ENCODE data around the gene IZUMO2. TPM values are rescaled to one million over a fixed set of nuclear protein-coding genes. Genes with fewer than 3 reads are reported as not detected.
"Not testable (repeated sequence)": the region's sequence is repeated elsewhere in the genome, so short reads cannot be mapped to it uniquely, and the experiment has no call there.

The IZUMO2 gene
- total RNA-seq, 1 donor from 2014 or later, result not detected

DNA sequence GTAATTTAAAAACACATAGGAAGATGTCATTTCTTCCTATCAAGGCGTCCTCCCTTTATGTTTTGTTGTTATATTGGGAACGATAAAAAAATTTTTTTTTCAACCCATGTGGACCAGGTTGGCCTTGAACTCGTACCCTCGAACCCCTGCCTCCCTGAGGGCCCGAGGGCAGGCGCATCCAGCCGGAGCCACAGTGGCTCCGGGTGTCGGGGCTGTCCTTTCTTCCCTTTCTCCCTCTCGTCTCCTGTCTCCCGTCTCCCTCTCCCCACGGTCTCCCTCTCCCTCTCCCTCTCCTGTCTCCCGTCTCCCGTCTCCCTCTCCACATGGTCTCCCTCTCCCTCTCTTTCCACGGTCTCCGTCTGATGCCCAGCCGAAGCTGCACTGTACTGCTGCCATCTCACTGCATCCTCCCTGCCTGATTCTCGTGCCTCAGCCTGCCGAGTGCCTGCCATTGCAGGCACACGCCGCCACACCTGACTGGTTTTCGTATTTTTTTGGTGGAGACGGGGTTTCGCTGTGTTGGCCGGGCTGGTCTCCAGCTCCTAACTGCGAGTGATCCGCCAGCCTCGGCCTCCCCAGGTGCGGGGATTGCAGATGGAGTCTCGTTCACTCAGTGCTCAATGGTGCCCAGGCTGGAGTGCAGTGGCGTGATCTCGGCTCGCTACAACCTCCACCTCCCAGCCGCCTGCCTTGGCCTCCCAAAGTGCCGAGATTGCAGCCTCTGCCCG lies 22.8 kb downstream of the IZUMO2 start:
- not testable (repeated sequence) for H3K4me1 Mint-ChIP-seq; H3K27me3 Mint-ChIP-seq (ENCODE audit: low read depth); H3K36me3 Mint-ChIP-seq (ENCODE audit: low read depth); H3K9me3 Mint-ChIP-seq; H3K4me3 Mint-ChIP-seq; H3K27ac Mint-ChIP-seq (ENCODE audit: unreplicated experiment); DNase-seq (ENCODE audit: low read depth, low spot score)
- TF ChIP-seq, protein P1, sequence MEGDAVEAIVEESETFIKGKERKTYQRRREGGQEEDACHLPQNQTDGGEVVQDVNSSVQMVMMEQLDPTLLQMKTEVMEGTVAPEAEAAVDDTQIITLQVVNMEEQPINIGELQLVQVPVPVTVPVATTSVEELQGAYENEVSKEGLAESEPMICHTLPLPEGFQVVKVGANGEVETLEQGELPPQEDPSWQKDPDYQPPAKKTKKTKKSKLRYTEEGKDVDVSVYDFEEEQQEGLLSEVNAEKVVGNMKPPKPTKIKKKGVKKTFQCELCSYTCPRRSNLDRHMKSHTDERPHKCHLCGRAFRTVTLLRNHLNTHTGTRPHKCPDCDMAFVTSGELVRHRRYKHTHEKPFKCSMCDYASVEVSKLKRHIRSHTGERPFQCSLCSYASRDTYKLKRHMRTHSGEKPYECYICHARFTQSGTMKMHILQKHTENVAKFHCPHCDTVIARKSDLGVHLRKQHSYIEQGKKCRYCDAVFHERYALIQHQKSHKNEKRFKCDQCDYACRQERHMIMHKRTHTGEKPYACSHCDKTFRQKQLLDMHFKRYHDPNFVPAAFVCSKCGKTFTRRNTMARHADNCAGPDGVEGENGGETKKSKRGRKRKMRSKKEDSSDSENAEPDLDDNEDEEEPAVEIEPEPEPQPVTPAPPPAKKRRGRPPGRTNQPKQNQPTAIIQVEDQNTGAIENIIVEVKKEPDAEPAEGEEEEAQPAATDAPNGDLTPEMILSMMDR (conservative IDR thresholded peaks at IDR 0.05), result peak; percentile 16

DNA sequence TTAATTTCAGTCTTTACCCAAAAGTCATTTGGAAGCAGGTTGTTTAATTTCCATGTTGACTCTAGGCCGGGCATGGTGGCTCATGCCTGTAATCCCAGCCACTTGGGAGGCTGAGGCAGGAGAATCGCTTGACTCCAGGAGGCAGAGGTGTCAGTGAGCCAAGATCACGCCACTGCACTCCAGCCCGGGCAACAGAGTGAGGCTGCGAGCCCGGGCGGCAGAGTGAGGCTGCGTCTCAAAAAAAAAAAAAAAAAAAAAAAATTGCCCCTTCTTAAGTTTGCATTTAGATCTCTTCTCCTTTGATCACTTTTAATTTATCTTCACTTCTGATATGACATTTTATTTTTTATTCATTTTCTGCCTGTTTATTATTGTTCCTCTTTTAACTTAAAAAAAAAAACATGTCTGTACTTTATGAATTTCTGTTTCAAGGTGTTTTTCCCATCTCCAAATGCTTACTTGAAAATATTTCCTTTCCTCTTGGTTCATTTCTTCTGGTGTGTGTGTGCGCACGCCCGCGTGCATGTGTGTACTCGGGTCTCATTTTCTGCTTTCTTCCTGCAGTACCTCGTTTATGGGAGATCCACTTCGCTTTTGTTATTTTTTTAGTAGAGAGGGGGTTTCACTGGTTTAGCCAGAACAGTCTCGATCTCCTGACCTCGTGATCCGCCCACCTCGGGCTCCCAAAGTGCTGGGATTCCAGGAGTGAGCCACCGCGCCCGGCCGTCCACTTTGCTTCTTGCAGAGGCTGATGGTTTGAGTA lies 26.3 kb downstream of the IZUMO2 start:
- H3K9me3 Mint-ChIP-seq; H3K27me3 Mint-ChIP-seq (ENCODE audit: low read depth); H3K4me3 Mint-ChIP-seq; H3K4me1 Mint-ChIP-seq; H3K36me3 Mint-ChIP-seq (ENCODE audit: low read depth); H3K27ac Mint-ChIP-seq (ENCODE audit: unreplicated experiment): not testable (repeated sequence)
- DNase-seq (ENCODE audit: low read depth, low spot score), result peak; percentile 16

DNA sequence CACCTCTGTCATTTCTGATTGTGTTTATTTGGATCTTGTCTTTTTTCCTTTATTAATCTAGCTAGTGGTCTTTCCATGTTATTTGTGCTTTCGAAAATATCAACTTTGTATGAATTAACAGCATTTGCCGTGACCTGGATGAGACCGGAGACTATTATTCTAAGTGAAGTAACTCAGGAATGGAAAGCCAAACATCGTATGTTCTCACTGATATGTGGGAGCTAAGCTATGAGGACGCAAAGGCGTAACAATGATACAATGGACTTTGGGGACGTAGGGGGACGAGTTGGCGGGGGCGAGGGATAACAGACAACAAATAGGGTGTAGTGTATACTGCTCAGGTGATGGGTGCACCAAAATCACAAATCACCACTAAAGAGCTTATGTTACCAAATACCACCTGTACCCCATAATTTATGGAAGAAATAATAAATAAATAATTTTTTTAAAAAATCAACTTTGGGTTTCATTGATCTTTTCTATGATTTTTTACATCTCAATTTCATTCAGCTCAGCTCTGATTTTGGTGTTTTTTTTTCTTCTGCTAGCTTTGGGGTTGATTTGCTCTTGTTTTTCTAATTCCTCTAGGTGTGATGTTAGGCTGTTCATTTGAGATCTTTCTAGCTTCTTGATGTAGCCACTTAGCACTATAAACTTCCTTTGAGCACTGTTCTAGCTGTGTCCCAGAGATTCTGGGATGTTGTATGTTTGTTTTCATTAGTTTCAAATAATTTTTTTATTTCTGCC lies 27.1 kb downstream of the IZUMO2 start:
- not testable (repeated sequence) for H3K27me3 Mint-ChIP-seq (ENCODE audit: low read depth); H3K27ac Mint-ChIP-seq (ENCODE audit: unreplicated experiment); H3K4me1 Mint-ChIP-seq; H3K4me3 Mint-ChIP-seq; H3K9me3 Mint-ChIP-seq; H3K36me3 Mint-ChIP-seq (ENCODE audit: low read depth)
- peak; percentile 18 for DNase-seq (ENCODE audit: low read depth, low spot score)

DNA sequence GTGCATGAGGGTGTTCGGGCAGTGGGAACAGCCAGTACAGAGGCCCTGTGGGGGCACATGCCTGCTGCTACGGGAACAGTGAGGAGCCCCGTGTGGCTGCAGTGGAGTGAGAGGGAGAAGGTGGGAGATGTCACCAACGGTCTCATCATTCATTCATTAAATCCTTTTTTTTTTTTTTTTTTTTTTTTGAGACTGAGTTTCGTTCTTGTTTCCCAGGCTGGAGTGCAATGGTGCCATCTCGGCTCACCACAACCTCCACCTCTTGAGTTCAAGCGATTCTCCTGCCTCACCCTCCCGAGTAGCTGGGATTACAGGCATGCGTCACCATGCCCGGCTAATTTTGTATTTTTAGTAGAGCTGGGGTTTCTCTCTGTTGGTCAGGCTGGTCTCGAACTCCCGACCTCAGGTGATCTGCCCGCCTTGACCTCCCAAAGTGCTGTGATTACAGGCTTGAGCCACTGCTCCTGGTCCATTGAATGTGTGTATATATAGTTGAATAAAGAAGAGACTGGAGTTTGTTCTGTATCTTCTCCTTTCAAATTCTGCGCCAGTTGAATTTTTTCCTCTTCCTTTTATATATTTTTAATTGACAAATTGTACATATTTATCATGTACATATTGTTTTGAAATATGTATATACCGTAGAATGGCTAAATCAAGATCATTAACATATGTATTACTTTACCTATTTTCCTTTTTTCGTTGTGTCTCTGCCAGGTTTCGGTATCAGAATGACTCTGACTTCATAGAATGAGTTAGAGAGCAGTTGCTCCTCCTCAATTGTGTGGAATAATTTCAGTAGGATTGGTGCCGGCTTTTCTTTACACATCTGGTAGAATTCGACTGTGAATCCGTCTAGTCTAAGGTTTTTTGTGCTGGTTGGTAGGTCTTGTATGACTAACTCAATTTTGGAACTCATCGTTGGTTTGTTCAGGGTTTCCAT lies 28.0 kb downstream of the IZUMO2 start:
- not testable (repeated sequence) for H3K27me3 Mint-ChIP-seq (ENCODE audit: low read depth); H3K36me3 Mint-ChIP-seq (ENCODE audit: low read depth); H3K9me3 Mint-ChIP-seq; H3K4me3 Mint-ChIP-seq; DNase-seq (ENCODE audit: low read depth, low spot score); H3K27ac Mint-ChIP-seq (ENCODE audit: unreplicated experiment); H3K4me1 Mint-ChIP-seq

DNA sequence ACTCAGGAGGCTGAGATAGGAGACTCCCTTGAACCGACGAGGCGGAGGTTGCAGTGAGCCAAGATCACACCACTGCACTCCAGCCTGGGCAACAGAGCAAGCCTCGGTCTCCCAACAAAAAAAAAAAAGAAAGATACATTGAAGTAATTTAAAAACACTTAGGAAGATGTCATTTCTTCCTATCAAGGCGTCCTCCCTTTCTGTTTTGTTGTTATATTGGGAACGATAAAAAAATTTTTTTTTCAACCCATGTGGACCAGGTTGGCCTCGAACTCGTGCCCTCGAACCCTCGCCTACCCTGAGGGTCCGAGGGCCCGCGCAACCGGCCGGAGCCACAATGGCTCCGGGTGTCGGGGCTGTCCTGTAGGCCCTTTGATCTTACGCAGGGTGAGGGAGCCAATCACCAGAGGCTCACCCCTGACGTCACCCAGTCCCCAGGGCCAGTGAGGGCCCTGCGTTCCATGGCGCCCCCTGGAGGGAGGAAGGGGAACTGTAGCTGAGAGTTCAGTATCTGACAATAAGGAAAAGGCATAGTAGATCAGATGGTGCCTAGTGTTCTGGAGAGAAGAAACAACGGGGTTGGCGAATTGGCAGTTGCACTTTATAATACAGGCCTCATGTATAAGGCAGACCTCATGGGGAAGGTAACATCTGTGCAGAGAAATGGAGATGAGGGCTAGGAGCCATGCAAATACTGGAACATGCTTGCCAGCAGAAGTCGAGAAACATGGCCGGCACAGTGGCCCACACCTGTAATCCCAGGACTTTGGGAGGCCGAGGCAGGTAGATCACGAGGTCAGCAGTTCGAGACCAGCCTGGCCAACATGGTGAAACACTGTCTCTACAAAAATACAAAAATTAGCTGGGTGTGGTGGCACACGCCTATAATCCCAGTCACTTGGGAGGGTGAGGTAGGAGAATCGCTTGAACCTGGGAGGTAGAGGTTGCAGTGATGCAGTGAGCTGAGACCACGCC lies 29.3 kb downstream of the IZUMO2 start:
- H3K27me3 Mint-ChIP-seq (ENCODE audit: low read depth); H3K4me1 Mint-ChIP-seq; H3K27ac Mint-ChIP-seq (ENCODE audit: unreplicated experiment); DNase-seq (ENCODE audit: low read depth, low spot score); H3K9me3 Mint-ChIP-seq; H3K4me3 Mint-ChIP-seq; H3K36me3 Mint-ChIP-seq (ENCODE audit: low read depth): not testable (repeated sequence)
- TF ChIP-seq, protein P1 (conservative IDR thresholded peaks at IDR 0.05), result peak; percentile 32

DNA sequence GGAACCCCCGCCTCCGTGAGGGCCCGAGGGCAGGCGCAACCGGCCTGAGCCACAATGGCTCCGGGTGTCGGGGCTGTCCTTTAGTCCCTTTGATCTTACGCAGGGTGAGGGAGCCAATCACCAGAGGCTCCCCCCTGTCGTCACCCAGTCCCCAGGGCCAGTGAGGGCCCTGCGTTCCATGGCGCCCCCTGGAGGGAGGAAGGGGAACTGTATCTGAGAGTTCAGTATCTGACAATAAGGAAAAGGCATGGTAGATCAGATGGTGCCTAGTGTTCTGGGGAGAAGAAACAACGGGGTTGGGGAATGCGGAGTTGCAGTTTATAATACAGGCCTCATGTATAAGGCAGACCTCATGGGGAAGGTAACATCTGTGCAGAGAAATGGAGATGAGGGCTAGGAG lies 59.1 kb downstream of the IZUMO2 start:
- not testable (repeated sequence) for H3K9me3 Mint-ChIP-seq; H3K4me3 Mint-ChIP-seq; H3K4me1 Mint-ChIP-seq; H3K27ac Mint-ChIP-seq (ENCODE audit: unreplicated experiment); DNase-seq (ENCODE audit: low read depth, low spot score); H3K27me3 Mint-ChIP-seq (ENCODE audit: low read depth); H3K36me3 Mint-ChIP-seq (ENCODE audit: low read depth)

DNA sequence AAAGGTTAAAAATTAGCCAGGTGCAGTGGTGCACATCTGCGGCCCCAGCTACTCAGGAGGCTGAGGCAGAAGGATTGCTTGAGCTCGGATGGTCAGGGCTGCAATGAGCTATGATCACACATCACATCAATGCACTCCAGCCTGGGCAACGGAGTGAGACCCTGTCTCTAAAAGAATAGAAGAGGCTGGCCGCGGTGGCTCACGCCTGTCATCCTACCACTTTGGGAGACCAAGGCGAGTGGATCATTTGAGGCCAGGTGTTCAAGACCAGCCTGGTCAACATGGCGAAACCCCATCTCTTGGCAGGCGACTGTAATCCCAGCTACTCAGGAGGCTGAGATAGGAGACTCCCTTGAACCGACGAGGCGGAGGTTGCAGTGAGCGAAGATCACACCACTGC lies 59.7 kb downstream of the IZUMO2 start:
- not testable (repeated sequence) for H3K27ac Mint-ChIP-seq (ENCODE audit: unreplicated experiment); H3K4me1 Mint-ChIP-seq; H3K9me3 Mint-ChIP-seq; H3K36me3 Mint-ChIP-seq (ENCODE audit: low read depth); DNase-seq (ENCODE audit: low read depth, low spot score); H3K27me3 Mint-ChIP-seq (ENCODE audit: low read depth); H3K4me3 Mint-ChIP-seq

All from neural crest cell (in vitro differentiated cells).